ENCODE measurements around the gene TRIM24. TPM values are rescaled to one million over a fixed set of nuclear protein-coding genes. Genes with fewer than 3 reads are reported as not detected.

The TRIM24 gene
- total RNA-seq, 4 donors from 2014 or later = 13.9 to 16.2 (median 14.1) TPM

- Histone ChIP-seq H3K4me3 (no peak overlapping the region), H3K4me1 (no peaks in the 10 kb centered on the region), H3K27ac (no peak overlapping the region), H3K27me3 (no peaks in the 10 kb centered on the region), H3K36me3 (peaks cover 6 to 82% of the 10 kb centered on the region in 2 donors), H3K9me3 (no peaks in the 10 kb centered on the region)
- 94 to 100% methylated on average over 1 of the region's 1 CpG for WGBS, 2 donors (ENCODE audit: low coverage in 1 of 2)
- no peak for ATAC-seq
- TF ChIP-seq CTCF (IDR thresholded peaks at IDR 0.05) = no peak
- TF ChIP-seq POLR2AphosphoS5 (IDR thresholded peaks at IDR 0.05) = no peak
- TF ChIP-seq POLR2A (IDR thresholded peaks at IDR 0.05) = no peak
- TF ChIP-seq EP300 (IDR thresholded peaks at IDR 0.05) = no peak
Measured at GRCh38 chr7:138549082-138549481, 89.0 kb downstream of the TRIM24 start.

- TF ChIP-seq POLR2AphosphoS5 (IDR thresholded peaks at IDR 0.05) (no peak), POLR2A (IDR thresholded peaks at IDR 0.05) (no peak), CTCF (IDR thresholded peaks at IDR 0.05) (no peak), EP300 (IDR thresholded peaks at IDR 0.05) (no peak)
- ATAC-seq = no peak
- H3K9me3 ChIP-seq = peaks cover 0 to 10% (median 0%) of the 10 kb centered on the region in 3 donors
- no peaks in the 10 kb centered on the region for H3K27me3 ChIP-seq
- no peaks in the 10 kb centered on the region for H3K4me1 ChIP-seq
- H3K36me3 ChIP-seq = peaks cover 6 to 83% of the 10 kb centered on the region in 2 donors
- 94 to 100% methylated on average over 1 to 3 of the region's 3 CpGs for WGBS, 2 donors (ENCODE audit: low coverage in 1 of 2)
- no peak overlapping the region for H3K4me3 ChIP-seq
- no peak overlapping the region for H3K27ac ChIP-seq
Measured at GRCh38 chr7:138550337-138550736, 90.3 kb downstream of the TRIM24 start.

GRCh38 chr7:138551102-138551501 is 91.0 kb downstream of the TRIM24 start:
- no peak for ATAC-seq
- Histone ChIP-seq H3K27me3 (no peaks in the 10 kb centered on the region), H3K4me1 (no peaks in the 10 kb centered on the region), H3K36me3 (peaks cover 6 to 85% of the 10 kb centered on the region in 2 donors), H3K4me3 (no peak overlapping the region), H3K27ac (no peak overlapping the region), H3K9me3 (peaks cover 0 to 17% (median 0%) of the 10 kb centered on the region in 3 donors)
- 92 to 93% methylated on average over 3 of the region's 3 CpGs for WGBS, 2 donors (ENCODE audit: low coverage in 1 of 2)
- no peak for TF ChIP-seq EP300 (IDR thresholded peaks at IDR 0.05)
- TF ChIP-seq POLR2A (IDR thresholded peaks at IDR 0.05) = no peak
- TF ChIP-seq POLR2AphosphoS5 (IDR thresholded peaks at IDR 0.05) = no peak
- TF ChIP-seq CTCF (IDR thresholded peaks at IDR 0.05) = no peak

DNA sequence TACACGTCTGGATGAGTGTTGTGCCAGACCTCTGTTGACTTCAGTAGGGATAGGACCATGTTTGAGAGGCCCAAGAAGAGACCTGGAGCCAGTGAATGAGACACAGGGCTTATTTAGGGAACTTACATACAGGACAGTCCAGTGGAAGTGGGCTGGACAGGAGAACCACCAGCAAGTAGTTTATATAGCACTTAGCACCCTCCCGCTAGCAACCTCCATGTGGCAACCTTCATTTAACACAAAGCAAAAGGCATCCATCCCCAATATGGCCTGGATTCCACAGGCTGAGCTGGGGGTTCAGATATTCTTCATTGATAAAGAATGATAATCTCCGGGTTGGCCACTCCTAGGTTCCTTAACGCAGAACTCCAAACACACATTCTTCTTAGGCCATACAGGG is 93.7 kb downstream of the TRIM24 start:
- TF ChIP-seq CTCF (IDR thresholded peaks at IDR 0.05) = no peak
- TF ChIP-seq POLR2AphosphoS5 (IDR thresholded peaks at IDR 0.05) = no peak
- TF ChIP-seq POLR2A (IDR thresholded peaks at IDR 0.05) = no peak
- no peak for TF ChIP-seq EP300 (IDR thresholded peaks at IDR 0.05)
- 96 to 100% methylated on average over 4 of the region's 4 CpGs for WGBS, 2 donors (ENCODE audit: low coverage in 1 of 2)
- no peak for ATAC-seq
- Histone ChIP-seq H3K27ac (no peak overlapping the region), H3K9me3 (peaks cover 0 to 44% (median 0%) of the 10 kb centered on the region in 3 donors), H3K27me3 (no peaks in the 10 kb centered on the region), H3K4me3 (no peak overlapping the region), H3K36me3 (peaks cover 6 to 90% of the 10 kb centered on the region in 2 donors), H3K4me1 (no peaks in the 10 kb centered on the region)

DNA sequence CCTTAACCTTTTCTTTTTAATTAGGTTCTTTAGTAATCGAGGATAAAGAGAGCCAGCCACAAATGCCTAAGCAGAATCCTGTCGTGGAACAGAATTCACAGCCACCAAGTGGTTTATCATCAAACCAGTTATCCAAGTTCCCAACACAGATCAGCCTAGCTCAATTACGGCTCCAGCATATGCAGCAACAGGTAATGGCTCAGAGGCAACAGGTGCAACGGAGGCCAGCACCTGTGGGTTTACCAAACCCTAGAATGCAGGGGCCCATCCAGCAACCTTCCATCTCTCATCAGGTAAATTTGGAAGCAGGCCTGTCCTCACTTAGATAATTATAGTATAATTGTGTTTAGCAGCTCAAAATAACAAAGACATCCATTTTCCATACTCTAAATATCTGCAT is 94.6 kb downstream of the TRIM24 start:
- Histone ChIP-seq H3K27me3 (no peaks in the 10 kb centered on the region), H3K4me1 (no peaks in the 10 kb centered on the region), H3K36me3 (peaks cover 6 to 93% of the 10 kb centered on the region in 2 donors), H3K4me3 (no peak overlapping the region), H3K27ac (no peak overlapping the region), H3K9me3 (peaks cover 0 to 53% (median 0%) of the 10 kb centered on the region in 3 donors)
- no peak for TF ChIP-seq POLR2AphosphoS5 (IDR thresholded peaks at IDR 0.05)
- TF ChIP-seq EP300 (IDR thresholded peaks at IDR 0.05) = no peak
- no peak for TF ChIP-seq POLR2A (IDR thresholded peaks at IDR 0.05)
- TF ChIP-seq CTCF (IDR thresholded peaks at IDR 0.05) = no peak
- ATAC-seq = no peak
- 96 to 98% methylated on average over 3 to 4 of the region's 4 CpGs for WGBS, 2 donors (ENCODE audit: low coverage in 1 of 2)

Measured in gastroesophageal sphincter (tissue), 4 donors.